Naive B cell (primary cell): Measurements from ENCODE around the gene EGLN1. TPM values are rescaled to one million over a fixed set of nuclear protein-coding genes. Genes with fewer than 3 reads are reported as not detected.

Source experiments
- ATAC-seq, 2 donors: fragments of 150-1000 bp; cut with Tn5 transposase; 2 replicates each; pipeline ENCODE4 v1.10.0; 2021; ENCODE audit warnings: low read depth in 2 of 2, mild to moderate bottlenecking in 2 of 2, moderate library complexity in 2 of 2
- DNase-seq: peaks from one replicate; pipeline ENCODE4 v3.0.0; 2022
- H3K27ac Mint-ChIP-seq, 6 donors: one replicate each; pipeline ENCODE4 v1.8.0; 2020 to 2022; ENCODE audit warnings: mild to moderate bottlenecking in 6 of 6, mixed read lengths in 6 of 6, moderate library complexity in 5 of 6, inconsistent platforms in 2 of 6
- H3K27me3 Mint-ChIP-seq, 3 donors: one replicate each; pipeline ENCODE4 v1.8.0; 2021 to 2022; ENCODE audit warnings: mixed read lengths in 3 of 3, mild to moderate bottlenecking in 1 of 3
- H3K36me3 Mint-ChIP-seq, 2 donors: one replicate each; pipeline ENCODE4 v1.8.0; 2020 to 2022; ENCODE audit warnings: mixed read lengths in 2 of 2, inconsistent platforms in 1 of 2, mild to moderate bottlenecking in 1 of 2
- H3K4me1 Mint-ChIP-seq, 3 donors: one replicate each; pipeline ENCODE4 v1.8.0; 2020 to 2022; ENCODE audit warnings: mixed read lengths in 3 of 3, inconsistent platforms in 1 of 3, mild to moderate bottlenecking in 1 of 3, moderate library complexity in 1 of 3
- H3K4me3 Mint-ChIP-seq, 8 donors: one replicate each; pipeline ENCODE4 v1.8.0; 2020 to 2022; ENCODE audit warnings: mild to moderate bottlenecking in 8 of 8, mixed read lengths in 8 of 8, moderate library complexity in 8 of 8, inconsistent platforms in 2 of 8
- H3K9me3 Mint-ChIP-seq, 7 donors: one replicate each; pipeline ENCODE4 v1.8.0; 2020 to 2022; ENCODE audit warnings: mixed read lengths in 7 of 7, mild to moderate bottlenecking in 5 of 7, inconsistent platforms in 2 of 7, moderate library complexity in 1 of 7
- polyA plus RNA-seq, 6 donors: library from polyadenylated mRNA; unstranded; fragments of 300-500 nt; fragmentation: Illumina TruSeq; gene quantifications; one replicate each; pipeline ENCODE4 v1.2.3, GENCODE V29; 2021; ENCODE audit warnings: low read depth in 6 of 6

EGLN1 gene
- polyA plus RNA-seq, 6 donors from 2014 or later, result 16.4 to 30.6 (median 21.6) TPM

DNA sequence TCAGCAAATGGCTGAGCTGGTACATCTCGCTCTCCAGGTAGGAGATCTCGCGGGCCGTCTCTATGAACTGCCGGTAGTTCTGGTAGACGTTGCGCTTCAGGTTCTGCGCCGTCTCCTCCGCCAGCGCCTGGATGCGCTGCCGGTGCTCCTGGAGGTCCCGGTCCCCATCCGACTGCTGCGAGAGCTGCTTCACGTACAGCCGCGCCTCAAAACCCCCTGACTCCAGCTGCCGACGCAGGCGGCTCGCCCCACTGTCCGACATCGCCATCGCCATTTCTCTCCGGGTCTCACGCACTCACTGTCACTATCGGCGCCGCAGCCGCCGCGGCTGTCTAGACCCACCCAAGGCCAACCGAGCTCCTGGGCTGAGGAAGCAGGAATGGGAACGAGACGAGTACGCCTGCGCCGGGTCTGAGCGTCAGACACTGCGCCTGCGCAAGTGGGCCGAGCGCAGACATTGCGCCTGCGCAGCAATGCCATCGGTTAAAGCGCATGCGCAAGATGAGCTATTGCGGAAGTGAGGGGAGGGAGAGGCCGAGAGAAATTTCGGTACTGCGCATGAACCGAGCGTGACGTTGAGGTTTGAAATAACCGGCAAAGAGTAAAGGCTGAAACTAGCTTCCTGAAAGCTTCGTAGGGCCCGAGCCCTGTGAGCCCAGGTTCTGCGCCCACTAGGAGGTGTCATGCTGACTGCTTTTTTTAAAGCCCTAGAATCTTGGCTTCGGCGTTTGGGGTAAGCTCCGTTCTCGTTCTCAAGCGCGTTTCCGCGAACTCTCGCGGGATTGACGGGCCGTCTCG, 84.4 kb downstream of the EGLN1 start, which contains the start of gene EXOC8:
Gene EXOC8 (minus strand): TSS at position 381 of the 798 bp plus-strand sequence. CDS start 107 bp downstream, at position 274.
- Mint-ChIP-seq H3K27ac (peak within 1 kb of the TSS; percentile 99 to 100 (median 100)), H3K27me3 (no peaks in the 10 kb centered on the region), H3K4me1 (peaks cover 44 to 74% (median 44%) of the 10 kb centered on the region in 3 donors), H3K4me3 (peak within 1 kb of the TSS; percentile 90 to 100 (median 99)), H3K9me3 (no peaks in the 10 kb centered on the region), H3K36me3 (peaks cover 5 to 8% of the 10 kb centered on the region in 2 donors)
- DNase-seq, result peak; percentile 99
- peak; percentile 77 for ATAC-seq

DNA sequence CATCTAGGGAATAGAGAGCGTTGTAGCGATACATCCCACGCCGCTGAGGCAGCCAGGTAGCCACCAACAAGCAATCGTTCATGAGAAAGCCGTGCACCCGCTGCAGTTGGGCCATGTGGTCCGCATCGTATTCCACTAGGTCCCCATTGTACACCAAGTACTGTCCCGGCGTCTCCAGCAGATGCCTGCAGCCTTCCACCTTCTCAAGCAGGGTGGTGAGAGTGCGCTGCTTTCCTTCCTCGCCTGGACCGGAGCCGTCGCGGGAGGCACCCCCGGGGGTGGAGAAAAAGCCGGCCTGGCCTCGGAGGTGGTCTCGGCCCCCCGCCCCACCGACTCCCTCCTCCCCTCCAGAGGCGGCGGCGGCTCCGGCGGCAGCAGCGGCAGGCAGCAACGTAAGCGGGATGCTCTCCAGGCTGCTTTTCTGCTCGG, 85.0 kb downstream of the EGLN1 start:
- Mint-ChIP-seq H3K27me3 (no peaks in the 10 kb centered on the region), H3K4me1 (peaks cover 43 to 79% (median 45%) of the 10 kb centered on the region in 3 donors), H3K27ac (peak overlapping the region; percentile 99 to 100 (median 100)), H3K9me3 (no peaks in the 10 kb centered on the region), H3K36me3 (peaks cover 3 to 8% of the 10 kb centered on the region in 2 donors), H3K4me3 (peak overlapping the region; percentile 90 to 100 (median 99))
- peak in 1 of 2 donors; percentile 0 for ATAC-seq
- no peak for DNase-seq

DNA sequence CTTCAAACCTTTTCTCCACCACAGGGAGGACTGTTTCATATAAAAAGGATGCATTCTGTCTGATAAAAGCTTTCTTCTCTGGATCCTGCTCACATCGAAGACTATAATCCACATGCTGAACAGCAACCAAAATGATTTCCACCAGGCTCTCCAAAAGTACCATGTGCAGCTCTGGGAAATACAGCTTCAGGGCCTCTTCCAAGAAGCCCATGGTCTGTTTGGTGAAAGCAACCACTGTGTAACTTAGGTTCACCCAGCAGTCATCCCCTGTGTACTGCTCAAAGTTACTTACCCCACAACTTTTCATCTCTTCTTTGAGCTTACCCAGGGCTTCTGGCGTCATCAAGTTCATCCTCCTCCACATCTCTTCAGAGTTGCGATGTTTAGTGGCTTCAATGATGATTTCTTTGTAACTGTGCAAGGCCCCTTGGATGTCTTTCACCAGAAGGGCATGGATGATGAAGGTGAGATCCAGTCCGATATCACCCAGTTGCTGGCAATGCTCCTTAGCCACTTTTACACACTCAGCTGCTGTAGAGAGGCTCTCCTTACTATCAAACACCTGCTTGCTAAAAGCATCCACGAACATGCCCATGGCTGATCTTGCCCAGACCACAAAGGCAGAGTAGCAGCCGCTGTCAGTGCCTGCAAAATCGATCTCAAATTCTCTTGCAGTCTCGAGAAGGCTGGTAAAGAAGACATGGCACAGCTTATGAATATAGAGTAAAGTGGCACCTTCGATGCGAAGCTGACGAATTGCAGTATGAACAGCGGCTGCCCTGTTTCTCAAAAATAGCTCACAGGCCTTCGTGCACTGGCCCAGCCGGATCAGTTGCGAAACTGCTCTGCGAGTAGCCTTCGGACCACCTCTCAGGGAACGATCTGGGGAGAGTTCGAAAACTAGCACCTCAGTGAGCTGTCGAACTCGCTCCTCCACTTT, 86.2 kb downstream of the EGLN1 start:
- DNase-seq (no peak), ATAC-seq (no peak)
- H3K27me3 Mint-ChIP-seq, result no peaks in the 10 kb centered on the region
- H3K9me3 Mint-ChIP-seq, result no peaks in the 10 kb centered on the region
- H3K27ac Mint-ChIP-seq, result peak overlapping the region in 4 of 6 donors; percentile 24 to 100 (median 48)
- H3K36me3 Mint-ChIP-seq, result peaks cover 5 to 8% of the 10 kb centered on the region in 2 donors
- H3K4me1 Mint-ChIP-seq, result peaks cover 46 to 82% (median 52%) of the 10 kb centered on the region in 3 donors
- H3K4me3 Mint-ChIP-seq, result peak overlapping the region; percentile 90 to 100 (median 99)

DNA sequence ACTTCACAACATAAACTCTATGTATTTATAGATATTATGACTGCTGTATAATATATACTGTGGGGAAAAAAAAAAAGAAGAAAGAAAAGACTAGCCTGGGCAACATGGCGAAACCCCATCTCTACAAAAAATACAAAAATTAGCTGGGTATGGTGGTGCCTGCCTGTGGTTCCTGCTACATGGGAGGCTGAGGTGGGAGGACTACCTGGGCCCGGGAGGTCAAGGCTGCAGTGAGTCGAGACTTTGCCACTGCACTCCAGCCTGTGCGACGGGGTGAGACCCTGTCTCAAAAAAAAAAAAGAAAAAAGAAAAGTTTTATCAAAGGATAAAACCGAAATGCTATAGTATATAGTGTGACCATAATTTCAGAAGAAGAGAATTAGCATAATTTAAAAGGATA, 87.1 kb downstream of the EGLN1 start:
- H3K36me3 Mint-ChIP-seq, result peaks cover 5 to 8% of the 10 kb centered on the region in 2 donors
- peak overlapping the region; percentile 53 to 99 (median 90) for H3K4me3 Mint-ChIP-seq
- no peaks in the 10 kb centered on the region for H3K9me3 Mint-ChIP-seq
- no peak for DNase-seq
- H3K27me3 Mint-ChIP-seq, result no peaks in the 10 kb centered on the region
- peak overlapping the region in 1 of 6 donors; percentile 47 for H3K27ac Mint-ChIP-seq
- ATAC-seq, result no peak
- H3K4me1 Mint-ChIP-seq, result peaks cover 41 to 75% (median 57%) of the 10 kb centered on the region in 3 donors

DNA sequence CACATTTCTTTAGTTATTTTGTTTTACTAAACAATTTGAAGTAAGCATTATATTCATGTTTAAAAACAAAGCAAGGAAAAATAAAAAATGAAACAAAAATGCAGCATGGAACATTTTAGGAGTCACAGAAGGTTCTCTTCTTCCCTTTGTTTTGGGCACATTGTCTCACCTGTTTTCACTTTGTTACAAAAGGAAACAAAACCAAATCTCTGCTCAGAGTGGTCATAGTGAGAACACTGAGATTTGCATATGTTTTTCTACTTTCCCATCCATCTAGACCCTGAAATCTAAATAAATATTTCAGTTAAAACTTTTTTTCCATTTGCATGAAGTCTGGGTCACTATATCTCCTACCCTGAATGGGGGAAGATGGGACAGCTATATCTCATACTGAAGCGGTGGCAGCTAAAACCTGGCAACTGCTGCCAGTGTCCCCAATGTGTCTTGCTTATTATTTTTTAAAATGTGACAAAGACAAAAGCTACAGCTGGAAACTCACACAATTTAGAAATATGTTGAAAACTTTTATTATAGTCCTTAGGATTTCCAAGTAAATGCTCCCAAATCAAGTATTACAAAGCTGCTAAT, 87.9 kb downstream of the EGLN1 start:
- DNase-seq (no peak), ATAC-seq (no peak)
- peak overlapping the region in 7 of 8 donors; percentile 65 to 99 (median 94) for H3K4me3 Mint-ChIP-seq
- peak overlapping the region in 1 of 6 donors; percentile 56 for H3K27ac Mint-ChIP-seq
- no peaks in the 10 kb centered on the region for H3K27me3 Mint-ChIP-seq
- peaks cover 39 to 68% (median 51%) of the 10 kb centered on the region in 3 donors for H3K4me1 Mint-ChIP-seq
- peaks cover 5 to 8% of the 10 kb centered on the region in 2 donors for H3K36me3 Mint-ChIP-seq
- H3K9me3 Mint-ChIP-seq, result no peaks in the 10 kb centered on the region

DNA sequence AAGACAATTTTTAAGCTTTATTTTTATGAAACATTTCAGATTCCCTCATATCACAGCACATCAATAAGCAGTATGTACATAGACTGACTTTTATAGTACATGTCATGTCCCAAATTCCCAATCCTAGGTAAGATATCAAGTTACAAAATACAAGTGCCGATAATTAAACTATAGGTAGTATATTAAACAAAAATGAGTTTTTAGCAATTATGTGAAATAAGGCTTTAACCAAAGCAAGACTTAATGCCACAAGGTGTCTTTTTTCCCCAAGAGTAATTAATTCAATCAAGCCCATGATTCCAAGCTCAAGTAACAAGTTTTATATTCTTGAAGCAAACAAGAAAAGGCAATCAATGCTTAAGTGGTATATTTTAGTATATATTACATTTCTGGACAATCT, 89.3 kb downstream of the EGLN1 start:
- peaks cover 31 to 55% (median 39%) of the 10 kb centered on the region in 3 donors for H3K4me1 Mint-ChIP-seq
- no peak for ATAC-seq
- H3K36me3 Mint-ChIP-seq, result peaks cover 5 to 8% of the 10 kb centered on the region in 2 donors
- H3K27me3 Mint-ChIP-seq, result no peaks in the 10 kb centered on the region
- peak overlapping the region in 1 of 6 donors; percentile 5 for H3K27ac Mint-ChIP-seq
- DNase-seq, result no peak
- H3K4me3 Mint-ChIP-seq, result peak overlapping the region in 2 of 8 donors; percentile 15 to 31
- no peaks in the 10 kb centered on the region for H3K9me3 Mint-ChIP-seq

DNA sequence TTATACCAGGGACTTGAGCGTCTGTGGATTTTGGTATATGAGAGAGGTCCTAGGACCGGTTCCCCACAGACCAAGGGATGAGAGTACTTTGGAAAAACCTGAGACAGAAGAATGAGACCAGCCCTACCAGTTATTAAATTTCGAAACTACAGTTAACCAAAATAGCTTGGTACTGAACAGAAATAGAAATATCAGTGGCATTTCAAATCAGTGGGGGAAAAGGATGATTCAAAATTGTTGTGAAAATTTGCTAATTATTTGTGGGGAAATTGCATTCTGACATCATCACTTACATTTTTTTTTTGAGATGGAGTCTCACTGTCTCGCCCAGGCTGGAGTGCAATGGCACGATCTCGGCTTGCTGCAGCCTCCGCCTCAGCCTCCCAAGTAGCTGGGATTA, 92.6 kb downstream of the EGLN1 start:
- no peak overlapping the region for H3K4me3 Mint-ChIP-seq
- peaks cover 16 to 26% (median 17%) of the 10 kb centered on the region in 3 donors for H3K4me1 Mint-ChIP-seq
- ATAC-seq, result no peak
- no peaks in the 10 kb centered on the region for H3K9me3 Mint-ChIP-seq
- no peaks in the 10 kb centered on the region for H3K27me3 Mint-ChIP-seq
- no peak for DNase-seq
- peaks cover 0 to 5% of the 10 kb centered on the region in 2 donors for H3K36me3 Mint-ChIP-seq
- H3K27ac Mint-ChIP-seq, result no peak overlapping the region

DNA sequence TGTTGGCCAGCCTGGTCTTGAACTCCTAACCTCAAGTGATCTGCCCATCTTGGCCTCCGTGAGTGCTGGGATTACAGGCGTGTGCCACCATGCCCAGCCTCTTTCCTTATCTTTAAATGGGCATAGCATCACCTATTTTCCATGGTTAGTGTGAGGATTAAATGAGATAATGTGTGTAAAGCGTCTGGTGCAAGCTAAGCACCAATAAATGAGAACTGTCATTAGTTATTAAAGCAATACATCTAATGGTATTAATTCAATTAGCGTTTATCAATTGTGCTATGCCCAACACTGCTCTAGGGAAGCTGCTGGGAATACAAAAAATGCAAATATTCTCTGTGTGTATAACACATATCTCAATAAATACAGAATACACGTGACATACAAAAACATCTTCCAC, 94.5 kb downstream of the EGLN1 start:
- Mint-ChIP-seq H3K27ac (peak overlapping the region in 1 of 6 donors; percentile 76), H3K4me1 (peaks cover 7 to 14% (median 8%) of the 10 kb centered on the region in 3 donors), H3K9me3 (no peaks in the 10 kb centered on the region), H3K27me3 (no peaks in the 10 kb centered on the region), H3K4me3 (no peak overlapping the region), H3K36me3 (peaks cover 0 to 5% of the 10 kb centered on the region in 2 donors)
- no peak for ATAC-seq
- no peak for DNase-seq

DNA sequence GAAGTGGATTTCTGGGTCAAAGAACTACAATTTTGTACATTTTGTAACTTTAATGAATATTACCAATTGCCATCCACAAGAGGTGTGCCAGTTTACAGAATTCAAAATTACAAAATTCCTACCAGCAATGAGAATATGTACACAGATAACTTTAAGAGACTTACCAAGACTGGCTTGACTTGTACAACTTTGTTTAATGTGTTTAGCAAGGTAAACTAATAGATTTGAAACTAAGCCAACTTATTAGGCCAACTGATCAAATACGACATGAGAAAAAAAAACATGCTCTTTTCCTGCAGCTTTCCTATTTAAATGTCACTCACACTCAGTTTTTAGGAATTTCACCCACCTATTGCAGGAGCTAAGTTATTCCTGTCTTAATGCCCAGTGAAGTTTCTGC, 95.8 kb downstream of the EGLN1 start:
- ATAC-seq, result no peak
- H3K9me3 Mint-ChIP-seq, result no peaks in the 10 kb centered on the region
- no peaks in the 10 kb centered on the region for H3K27me3 Mint-ChIP-seq
- H3K4me3 Mint-ChIP-seq, result no peak overlapping the region
- H3K36me3 Mint-ChIP-seq, result no peaks in the 10 kb centered on the region
- DNase-seq, result no peak
- peaks cover 0 to 5% (median 4%) of the 10 kb centered on the region in 3 donors for H3K4me1 Mint-ChIP-seq
- H3K27ac Mint-ChIP-seq, result no peak overlapping the region

DNA sequence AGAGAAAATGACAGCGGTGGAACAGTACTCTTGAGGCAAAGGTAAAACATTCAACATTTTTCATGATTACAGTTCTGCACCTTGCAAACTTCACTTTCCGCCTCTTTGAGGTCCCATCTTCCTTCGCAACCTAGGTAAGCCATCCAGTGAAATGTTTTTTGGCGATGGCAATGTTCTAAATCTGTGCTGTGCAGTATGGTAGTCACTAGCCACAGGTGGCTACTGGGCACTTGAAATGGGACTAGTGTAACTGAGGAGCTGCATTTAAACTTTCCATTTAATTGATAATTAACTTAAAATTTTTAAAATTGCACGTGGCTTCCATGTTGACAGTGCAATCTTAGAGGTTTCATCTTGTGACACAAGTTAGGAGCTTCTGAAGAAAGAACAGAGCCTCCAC, 97.4 kb downstream of the EGLN1 start:
- Mint-ChIP-seq H3K4me1 (peaks cover 0 to 4% (median 0%) of the 10 kb centered on the region in 3 donors), H3K36me3 (no peaks in the 10 kb centered on the region), H3K9me3 (no peaks in the 10 kb centered on the region), H3K27ac (no peak overlapping the region), H3K27me3 (no peaks in the 10 kb centered on the region), H3K4me3 (no peak overlapping the region)
- no peak for ATAC-seq
- no peak for DNase-seq

DNA sequence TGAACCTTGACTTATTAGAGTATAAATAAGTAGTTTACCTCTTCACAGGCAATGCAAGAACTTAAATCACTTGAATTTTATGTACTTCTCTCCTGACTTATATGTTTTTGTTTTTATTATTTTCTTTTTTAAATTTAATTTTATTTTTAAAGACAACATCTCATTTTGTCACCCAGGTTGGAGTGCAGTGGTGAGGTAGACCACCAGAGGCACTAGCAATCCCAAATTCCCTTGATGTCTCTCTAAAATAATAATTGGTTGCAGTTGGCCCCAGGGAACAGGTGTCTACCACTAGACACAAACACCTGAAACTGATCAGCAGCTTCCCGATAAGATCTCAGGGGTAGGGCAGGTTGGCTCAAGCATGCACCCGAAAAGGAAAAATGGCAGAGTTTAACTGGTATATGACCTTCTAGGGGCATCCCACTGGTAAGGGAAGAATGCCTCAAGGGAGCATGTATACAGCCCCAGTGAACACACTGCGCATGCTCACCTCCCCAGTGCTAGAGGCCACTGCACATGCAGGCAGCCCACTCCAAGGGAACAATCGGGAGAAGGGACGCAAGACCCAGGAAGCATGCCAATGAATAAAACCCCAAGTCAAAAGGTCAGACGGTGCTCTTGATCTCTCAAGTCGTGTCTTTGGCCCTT, 99.1 kb downstream of the EGLN1 start:
- Mint-ChIP-seq H3K4me3 (no peak overlapping the region), H3K27ac (no peak overlapping the region), H3K36me3 (no peaks in the 10 kb centered on the region), H3K9me3 (no peaks in the 10 kb centered on the region), H3K4me1 (no peaks in the 10 kb centered on the region), H3K27me3 (no peaks in the 10 kb centered on the region)
- no peak for DNase-seq
- ATAC-seq, result no peak

DNA sequence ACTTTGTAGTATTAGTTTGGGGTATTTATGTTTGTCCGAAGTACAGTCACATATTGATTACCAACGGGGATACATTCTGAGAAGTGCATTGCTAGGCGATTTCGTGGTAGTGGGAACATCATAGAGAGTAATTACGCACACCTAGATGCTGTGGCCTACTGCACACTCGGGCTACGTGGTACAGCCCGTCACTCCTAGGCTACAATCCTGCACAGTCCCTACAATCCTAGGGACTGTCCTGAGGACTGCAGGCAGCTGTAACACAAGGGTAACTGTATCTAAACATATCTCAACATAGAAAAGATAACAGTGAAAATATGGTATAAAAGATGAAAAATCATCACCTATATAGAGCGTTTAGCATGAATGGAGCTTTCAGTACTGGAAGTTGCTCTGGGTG, 103.0 kb downstream of the EGLN1 start:
- Mint-ChIP-seq H3K27ac (no peak overlapping the region), H3K4me3 (no peak overlapping the region), H3K36me3 (no peaks in the 10 kb centered on the region), H3K27me3 (no peaks in the 10 kb centered on the region), H3K4me1 (peaks cover 0 to 8% (median 0%) of the 10 kb centered on the region in 3 donors), H3K9me3 (peaks cover 0 to 1% (median 0%) of the 10 kb centered on the region in 7 donors)
- ATAC-seq (no peak), DNase-seq (no peak)
